ENCODE data around the gene ZDHHC14. TPM values are rescaled to one million over a fixed set of nuclear protein-coding genes. Genes with fewer than 3 reads are reported as not detected.

ZDHHC14 gene
- total RNA-seq, 1 experiment from 2014 or later = 4.9 TPM

GRCh38 chr6:157594292-157594691 lies 213.3 kb downstream of the ZDHHC14 start:
- TF ChIP-seq CTCF (conservative IDR thresholded peaks at IDR 0.05; ENCODE audit: low read depth, low read length) = no peak
- no peak for TF ChIP-seq EZH2phosphoT487 (IDR thresholded peaks at IDR 0.05; ENCODE audit: borderline replicate concordance, low read length)
- no peak for TF ChIP-seq EZH2 (IDR thresholded peaks at IDR 0.05; ENCODE audit: low read length, unreplicated experiment)
- peaks cover 14% of the 10 kb centered on the region for H3K4me1 ChIP-seq (ENCODE audit: insufficient read depth, low read length)
- no peaks in the 10 kb centered on the region for H3K9me2 ChIP-seq (replicated peaks; ENCODE audit: low read length)
- no peaks in the 10 kb centered on the region for H4K20me1 ChIP-seq (ENCODE audit: low read length)
- H3K4me2 ChIP-seq (ENCODE audit: low read length) = no peak overlapping the region
- no peak overlapping the region for H3K4me3 ChIP-seq (ENCODE audit: low read length)
- no peak overlapping the region for H3K9ac ChIP-seq (ENCODE audit: low read length)
- intact Hi-C loops (cut with micrococcal nuclease) = no loop called here
- POLR2A ChIA-PET (ENCODE audit: unreplicated experiment) = no interaction called here
- H3K9me3 ChIP-seq (ENCODE audit: low read length) = no peaks in the 10 kb centered on the region
- CTCF ChIA-PET = no interaction called here
- no peaks in the 10 kb centered on the region for H3F3A ChIP-seq (ENCODE audit: low read length, unreplicated experiment)
- no peak overlapping the region for H2AFZ ChIP-seq (ENCODE audit: low read length)
- ATAC-seq (no peak), DNase-seq (no peak)
- BruUV-seq (replicated peaks) = no TSS peak
- no peaks in the 10 kb centered on the region for H3K36me3 ChIP-seq (ENCODE audit: low read depth, low read length)
- H3K27ac ChIP-seq (ENCODE audit: low read length) = no peak overlapping the region
- no peaks in the 10 kb centered on the region for H3K27me3 ChIP-seq (ENCODE audit: low read length)
- H3K79me2 ChIP-seq (ENCODE audit: low read length) = no peaks in the 10 kb centered on the region

DNA sequence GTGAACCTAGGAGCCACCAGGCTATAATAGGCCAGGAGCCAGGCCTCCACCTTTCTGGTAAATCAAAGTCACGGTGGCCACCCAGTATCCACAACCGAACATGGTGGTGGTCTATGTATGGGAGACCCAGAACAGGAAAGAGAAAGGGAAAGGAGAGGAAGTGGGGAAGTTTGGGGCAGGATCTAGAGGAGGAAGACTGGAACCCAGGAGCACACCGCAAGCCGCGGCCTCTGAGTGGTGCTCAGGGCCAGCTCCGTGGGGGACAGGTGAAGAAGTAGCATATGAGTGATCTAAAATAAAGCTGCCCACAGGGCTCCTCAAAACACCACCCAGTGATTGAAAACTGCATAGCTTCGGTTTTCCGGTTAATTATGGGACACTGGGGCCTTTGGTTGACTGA lies 214.8 kb downstream of the ZDHHC14 start:
- intact Hi-C loops (cut with micrococcal nuclease) = loop anchor here (2.0 to 5.0 kb wide), 3 partner anchors 71 to 213 kb away; partner anchors contain the start of gene ZDHHC14
- ATAC-seq = no peak
- Histone ChIP-seq H3K4me2 (ENCODE audit: low read length) (no peak overlapping the region), H3K9me2 (replicated peaks; ENCODE audit: low read length) (no peaks in the 10 kb centered on the region), H3K9ac (ENCODE audit: low read length) (no peak overlapping the region), H4K20me1 (ENCODE audit: low read length) (no peaks in the 10 kb centered on the region), H3K27ac (ENCODE audit: low read length) (no peak overlapping the region), H2AFZ (ENCODE audit: low read length) (no peak overlapping the region), H3K4me1 (ENCODE audit: insufficient read depth, low read length) (peaks cover 14% of the 10 kb centered on the region), H3K79me2 (ENCODE audit: low read length) (no peaks in the 10 kb centered on the region), H3K27me3 (ENCODE audit: low read length) (no peaks in the 10 kb centered on the region), H3K36me3 (ENCODE audit: low read depth, low read length) (no peaks in the 10 kb centered on the region), H3K9me3 (ENCODE audit: low read length) (no peaks in the 10 kb centered on the region), H3K4me3 (ENCODE audit: low read length) (no peak overlapping the region), H3F3A (ENCODE audit: low read length, unreplicated experiment) (no peaks in the 10 kb centered on the region)
- BruUV-seq (replicated peaks) = no TSS peak
- POLR2A ChIA-PET (ENCODE audit: unreplicated experiment) = no interaction called here
- no peak for TF ChIP-seq EZH2phosphoT487 (IDR thresholded peaks at IDR 0.05; ENCODE audit: borderline replicate concordance, low read length)
- TF ChIP-seq CTCF (conservative IDR thresholded peaks at IDR 0.05; ENCODE audit: low read depth, low read length) = no peak
- TF ChIP-seq EZH2 (IDR thresholded peaks at IDR 0.05; ENCODE audit: low read length, unreplicated experiment) = no peak
- DNase-seq = no peak
- CTCF ChIA-PET = interaction anchor here (0.7 to 0.9 kb wide), 2 partner anchors 168 to 305 kb away, joined by 5 to 8 read pairs; no protein-coding TSS in a partner anchor

- intact Hi-C loops (cut with micrococcal nuclease) = loop anchor here (2.0 to 5.0 kb wide), 3 partner anchors 70 to 214 kb away; partner anchors contain the start of gene ZDHHC14
- CTCF ChIA-PET = interaction anchor here (0.9 kb wide), 1 partner anchor 305 kb away, joined by 5 read pairs; no protein-coding TSS in a partner anchor
Measured at GRCh38 chr6:157596461-157596860, 215.5 kb downstream of the ZDHHC14 start.

More at GRCh38 chr6:157596461-157596860, 215.5 kb downstream of the ZDHHC14 start:
- DNase-seq (no peak), ATAC-seq (no peak)
- no peaks in the 10 kb centered on the region for H3K27me3 ChIP-seq (ENCODE audit: low read length)
- H3K79me2 ChIP-seq (ENCODE audit: low read length) = no peaks in the 10 kb centered on the region
- H4K20me1 ChIP-seq (ENCODE audit: low read length) = no peaks in the 10 kb centered on the region
- H2AFZ ChIP-seq (ENCODE audit: low read length) = no peak overlapping the region
- no TSS peak for BruUV-seq (replicated peaks)
- no peak overlapping the region for H3K4me2 ChIP-seq (ENCODE audit: low read length)
- POLR2A ChIA-PET (ENCODE audit: unreplicated experiment) = no interaction called here
- no peak overlapping the region for H3K4me3 ChIP-seq (ENCODE audit: low read length)
- no peaks in the 10 kb centered on the region for H3K36me3 ChIP-seq (ENCODE audit: low read depth, low read length)
- no peaks in the 10 kb centered on the region for H3K9me2 ChIP-seq (replicated peaks; ENCODE audit: low read length)
- H3K27ac ChIP-seq (ENCODE audit: low read length) = no peak overlapping the region
- no peaks in the 10 kb centered on the region for H3K9me3 ChIP-seq (ENCODE audit: low read length)
- H3K9ac ChIP-seq (ENCODE audit: low read length) = no peak overlapping the region
- TF ChIP-seq CTCF (conservative IDR thresholded peaks at IDR 0.05; ENCODE audit: low read depth, low read length) (no peak), EZH2 (IDR thresholded peaks at IDR 0.05; ENCODE audit: low read length, unreplicated experiment) (no peak), EZH2phosphoT487 (IDR thresholded peaks at IDR 0.05; ENCODE audit: borderline replicate concordance, low read length) (no peak)
- peaks cover 14% of the 10 kb centered on the region for H3K4me1 ChIP-seq (ENCODE audit: insufficient read depth, low read length)
- H3F3A ChIP-seq (ENCODE audit: low read length, unreplicated experiment) = no peaks in the 10 kb centered on the region

All from PC-3 (cell line).